ENCODE results near the gene SH2D5. TPM values are rescaled to one million over a fixed set of nuclear protein-coding genes. Genes with fewer than 3 reads are reported as not detected.

Gene SH2D5
- total and polyA plus RNA-seq, 12 donors = 0.15 to 6.4 (median 0.20) TPM; not detected in 8

DNA sequence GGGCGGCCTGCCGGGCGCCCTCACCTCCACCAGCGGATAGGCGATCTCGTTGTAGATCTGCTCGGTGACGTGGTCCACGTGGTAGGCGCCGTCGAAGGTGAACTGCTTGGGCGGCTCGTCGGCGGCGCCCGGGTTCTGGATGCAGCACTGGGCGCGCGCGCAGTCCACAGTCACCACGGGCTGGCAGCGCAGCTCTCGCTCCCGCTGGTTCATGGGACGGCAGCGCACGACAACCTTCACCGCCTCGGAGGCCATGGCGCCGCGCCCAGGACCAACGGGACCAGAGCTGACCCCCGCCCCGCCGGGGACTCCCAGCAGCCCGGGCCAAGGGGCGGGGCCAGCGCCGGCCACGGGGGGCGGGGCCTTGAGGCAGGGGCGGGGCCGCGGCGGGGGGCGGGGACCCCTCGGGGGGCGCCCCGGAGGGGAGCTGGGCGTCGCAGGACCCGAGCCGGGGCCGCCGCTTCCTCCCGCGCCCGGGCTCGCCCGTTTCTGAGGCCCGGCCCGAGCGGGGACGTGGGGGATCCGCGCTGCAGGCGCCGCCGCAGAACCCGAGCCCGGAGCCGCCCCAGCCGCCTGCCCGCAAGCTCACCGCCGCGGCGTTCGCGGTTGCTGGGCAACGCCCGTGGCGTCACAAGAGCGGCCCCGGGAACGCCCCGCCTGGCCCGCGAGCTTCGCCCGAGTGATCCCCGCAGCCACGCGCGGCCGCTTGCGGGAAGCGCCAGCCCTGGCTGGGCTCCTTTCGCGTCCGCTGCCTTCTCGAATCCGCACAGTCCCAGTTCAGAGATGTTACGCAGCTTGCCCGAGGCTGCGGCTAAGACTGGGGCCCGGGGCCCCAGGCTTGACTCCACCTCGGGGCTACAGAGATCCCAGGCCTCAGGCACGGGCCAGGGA lies 14.8 kb downstream of the SH2D5 start, which contains the start of gene KIF17:
Gene KIF17 (minus strand): TSS at position 556 of the 891 bp plus-strand sequence. CDS start 301 bp downstream, at position 255.
- peak within 1 kb of the TSS in 9 of 10 donors; percentile 31 to 59 (median 47) for H3K4me3 ChIP-seq
- H3K9me3 ChIP-seq = no peaks in the 10 kb centered on the region
- H3K36me3 ChIP-seq = no peaks in the 10 kb centered on the region
- ATAC-seq = peak; percentile 61 to 89 (median 78)
- intact Hi-C loops (cut with DNase I) = no loop called here
- WGBS, 2 donors = 1 to 2% methylated on average over 81 to 112 of the region's 112 CpGs
- DNase-seq = peak; percentile 64 to 85
- H3K27ac ChIP-seq = no peak within 1 kb of the TSS
- H3K4me1 ChIP-seq = peaks cover 0 to 10% (median 5%) of the 10 kb centered on the region in 9 donors
- peaks cover 0 to 44% (median 20%) of the 10 kb centered on the region in 7 donors for H3K27me3 ChIP-seq
- TF ChIP-seq, protein P1, sequence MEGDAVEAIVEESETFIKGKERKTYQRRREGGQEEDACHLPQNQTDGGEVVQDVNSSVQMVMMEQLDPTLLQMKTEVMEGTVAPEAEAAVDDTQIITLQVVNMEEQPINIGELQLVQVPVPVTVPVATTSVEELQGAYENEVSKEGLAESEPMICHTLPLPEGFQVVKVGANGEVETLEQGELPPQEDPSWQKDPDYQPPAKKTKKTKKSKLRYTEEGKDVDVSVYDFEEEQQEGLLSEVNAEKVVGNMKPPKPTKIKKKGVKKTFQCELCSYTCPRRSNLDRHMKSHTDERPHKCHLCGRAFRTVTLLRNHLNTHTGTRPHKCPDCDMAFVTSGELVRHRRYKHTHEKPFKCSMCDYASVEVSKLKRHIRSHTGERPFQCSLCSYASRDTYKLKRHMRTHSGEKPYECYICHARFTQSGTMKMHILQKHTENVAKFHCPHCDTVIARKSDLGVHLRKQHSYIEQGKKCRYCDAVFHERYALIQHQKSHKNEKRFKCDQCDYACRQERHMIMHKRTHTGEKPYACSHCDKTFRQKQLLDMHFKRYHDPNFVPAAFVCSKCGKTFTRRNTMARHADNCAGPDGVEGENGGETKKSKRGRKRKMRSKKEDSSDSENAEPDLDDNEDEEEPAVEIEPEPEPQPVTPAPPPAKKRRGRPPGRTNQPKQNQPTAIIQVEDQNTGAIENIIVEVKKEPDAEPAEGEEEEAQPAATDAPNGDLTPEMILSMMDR (IDR thresholded peaks at IDR 0.05) = no peak

DNA sequence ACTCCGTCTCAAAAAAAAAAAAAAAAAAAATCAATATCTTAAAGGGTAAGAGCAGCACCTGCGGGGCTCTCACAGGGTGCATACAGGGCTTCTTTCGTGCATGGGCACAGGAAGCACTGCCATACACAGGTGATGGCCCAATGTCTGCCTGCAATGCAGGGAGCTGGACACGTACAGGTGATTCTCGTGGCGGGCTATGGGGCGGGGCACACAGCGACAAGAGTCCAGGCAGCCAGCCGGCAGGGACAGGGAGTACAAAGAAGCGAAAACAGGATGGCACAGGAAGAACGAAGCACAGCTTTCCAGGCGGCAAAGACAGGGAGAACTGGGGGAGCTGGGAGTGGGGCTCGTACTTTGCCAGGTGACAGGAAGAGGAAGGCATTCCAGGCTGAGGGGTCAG lies 16.3 kb downstream of the SH2D5 start:
- WGBS, 2 donors = 88% methylated on average over 13 of the region's 13 CpGs
- peaks cover 0 to 44% (median 20%) of the 10 kb centered on the region in 7 donors for H3K27me3 ChIP-seq
- H3K4me3 ChIP-seq = no peak overlapping the region
- DNase-seq = no peak
- no peaks in the 10 kb centered on the region for H3K36me3 ChIP-seq
- TF ChIP-seq, protein P1 (IDR thresholded peaks at IDR 0.05) = no peak
- H3K9me3 ChIP-seq = no peaks in the 10 kb centered on the region
- peaks cover 0 to 10% (median 5%) of the 10 kb centered on the region in 9 donors for H3K4me1 ChIP-seq
- ATAC-seq = no peak
- H3K27ac ChIP-seq = no peak overlapping the region
- intact Hi-C loops (cut with DNase I) = no loop called here

- H3K4me1 ChIP-seq = peaks cover 0 to 10% (median 5%) of the 10 kb centered on the region in 9 donors
- no peak overlapping the region for H3K27ac ChIP-seq
- no peak overlapping the region for H3K4me3 ChIP-seq
- no peak for ATAC-seq
- 89 to 92% methylated on average over 15 of the region's 15 CpGs for WGBS, 2 donors
- intact Hi-C loops (cut with DNase I) = no loop called here
- H3K9me3 ChIP-seq = no peaks in the 10 kb centered on the region
- H3K36me3 ChIP-seq = no peaks in the 10 kb centered on the region
- no peak for DNase-seq
- TF ChIP-seq, protein P1 (IDR thresholded peaks at IDR 0.05) = no peak
- peaks cover 0 to 44% (median 20%) of the 10 kb centered on the region in 7 donors for H3K27me3 ChIP-seq
These were observed 17.1 kb downstream of the SH2D5 start for GRCh38 chr1:20715406-20715805.

- H3K4me3 ChIP-seq = no peak overlapping the region
- H3K27ac ChIP-seq = no peak overlapping the region
- H3K9me3 ChIP-seq = no peaks in the 10 kb centered on the region
- peaks cover 0 to 36% (median 20%) of the 10 kb centered on the region in 7 donors for H3K27me3 ChIP-seq
- WGBS, 2 donors = 93 to 95% methylated on average over 6 of the region's 6 CpGs
- intact Hi-C loops (cut with DNase I) = no loop called here
- TF ChIP-seq, protein P1 (IDR thresholded peaks at IDR 0.05) = no peak
- no peak for DNase-seq
- no peaks in the 10 kb centered on the region for H3K36me3 ChIP-seq
- no peak for ATAC-seq
- H3K4me1 ChIP-seq = peaks cover 0 to 10% (median 5%) of the 10 kb centered on the region in 9 donors
These were observed 19.1 kb downstream of the SH2D5 start for GRCh38 chr1:20713440-20713839.
